Sigmoid colon (tissue), 7 donors: ENCODE measurements around the gene NDUFB4. TPM values are rescaled to one million over a fixed set of nuclear protein-coding genes. Genes with fewer than 3 reads are reported as not detected.

ENCODE experiments used
- DNase-seq: peaks from one replicate; pipeline ENCODE4 v3.0.0-alpha.2; 2019
- H3K27ac ChIP-seq, 4 donors: fragments of 200-600 bp; sonication (generic); one replicate each; pipeline ENCODE4 v1.5.1; 2016 to 2019; ENCODE audit warnings: mild to moderate bottlenecking in 1 of 4
- H3K27me3 ChIP-seq, 3 donors: fragments of 200-600 bp; sonication (generic); one replicate each; pipeline ENCODE4 v1.5.1; 2019; ENCODE audit warnings: mild to moderate bottlenecking in 1 of 3
- H3K36me3 ChIP-seq, 4 donors: fragments of 200-600 bp; sonication (generic); one replicate each; pipeline ENCODE4 v1.5.1; 2016 to 2019
- H3K4me1 ChIP-seq, 4 donors: fragments of 200-600 bp; sonication (generic); one replicate each; pipeline ENCODE4 v1.5.1; 2017 to 2019
- H3K4me3 ChIP-seq, 4 donors: fragments of 200-600 bp; sonication (generic); one replicate each; pipeline ENCODE4 v1.5.1; 2017 to 2019; ENCODE audit warnings: mild to moderate bottlenecking in 2 of 4, moderate library complexity in 1 of 4
- H3K9me3 ChIP-seq, 4 donors: fragments of 200-600 bp in 3 of 4; sonication (generic) in 3 of 4; one replicate each; pipeline versions ENCODE4 v1.5.1 to v1.6.1; 2013 to 2019
- CTCF ChIP-seq, 4 experiments: fragments of 450-650 bp in 3 of 4; fragments of 200-600 bp in 1 of 4; IDR thresholded peaks; one replicate each; pipeline ENCODE4 v1.5.1; 2016 to 2019; ENCODE audit warnings: antibody characterized with exemption in 4 of 4, mild to moderate bottlenecking in 3 of 4, moderate library complexity in 2 of 4
- EP300 ChIP-seq, 4 donors: sonication (generic); formaldehyde crosslinking; IDR thresholded peaks; one replicate each; pipeline ENCODE4 v1.6.1; 2017; ENCODE audit warnings: antibody characterized with exemption in 4 of 4
- POLR2A ChIP-seq, 2 donors: fragments of 450-650 bp; IDR thresholded peaks; one replicate each; pipeline ENCODE4 v1.6.1; 2016; ENCODE audit warnings: antibody characterized with exemption in 2 of 2, mild to moderate bottlenecking in 2 of 2, moderate library complexity in 2 of 2
- POLR2AphosphoS5 ChIP-seq, 4 donors: sonication (generic); formaldehyde crosslinking; IDR thresholded peaks; one replicate each; pipeline ENCODE4 v1.6.1; 2017; ENCODE audit warnings: antibody characterized with exemption in 4 of 4
- WGBS, 2 donors: extraction: QIAGEN DNeasy Blood & Tissue Kit; methylation state at CpG; one replicate each; pipeline ENCODE4 v1.1.7; 2013; 5-methylcytosine and 5-hydroxymethylcytosine counted together
- intact Hi-C: fragments of 100-400 bp; cut with DNase I; formaldehyde crosslinking; loops from one replicate; pipeline ENCODE4 v1.15.1; 2023
- polyA plus RNA-seq, 3 donors: library from polyadenylated mRNA; stranded (reverse); fragments of 200-250 nt; gene quantifications; one replicate each; pipeline ENCODE4 v1.2.3, GENCODE V29; 2013
- total RNA-seq, 4 donors: library from RNA; depleted of rRNA; stranded (reverse); fragments of >200 nt; gene quantifications; one replicate each; pipeline ENCODE4 v1.1.0, GENCODE V29; 2016
- donor health status: healthy with polysubstance abuse.
- donor health status: Bipolar disorder and iron deficiency.
- donor health status: healthy.

The NDUFB4 gene
- total and polyA plus RNA-seq, 7 donors: 72.3 to 335 (median 148) TPM

GRCh38 chr3:120555657-120556509 lies 40.3 kb upstream of the NDUFB4 start:
- Histone ChIP-seq H3K4me3 (no peak overlapping the region), H3K36me3 (no peaks in the 10 kb centered on the region), H3K4me1 (peaks cover 0 to 52% (median 42%) of the 10 kb centered on the region in 4 donors), H3K27me3 (no peaks in the 10 kb centered on the region), H3K27ac (peak overlapping the region in 3 of 4 donors; percentile 57 to 90 (median 63)), H3K9me3 (no peaks in the 10 kb centered on the region)
- TF ChIP-seq EP300 (IDR thresholded peaks at IDR 0.05) (no peak), POLR2AphosphoS5 (IDR thresholded peaks at IDR 0.05) (no peak), POLR2A (IDR thresholded peaks at IDR 0.05) (no peak), CTCF (IDR thresholded peaks at IDR 0.05) (no peak)
- intact Hi-C loops: loop anchor here (5.0 to 10.0 kb wide), 4 partner anchors 49 to 851 kb away; partner anchors contain the start of genes CFAP91 and FSTL1
- WGBS, 2 donors: 50 to 82% methylated on average over 7 of the region's 7 CpGs
- DNase-seq: no peak

GRCh38 chr3:120557115-120557514 lies 39.0 kb upstream of the NDUFB4 start:
- Histone ChIP-seq H3K9me3 (no peaks in the 10 kb centered on the region), H3K27me3 (no peaks in the 10 kb centered on the region), H3K4me1 (peaks cover 0 to 59% (median 48%) of the 10 kb centered on the region in 4 donors), H3K27ac (peak overlapping the region in 2 of 4 donors; percentile 81 to 90), H3K4me3 (no peak overlapping the region), H3K36me3 (no peaks in the 10 kb centered on the region)
- intact Hi-C loops: loop anchor here (5.0 to 10.0 kb wide), 4 partner anchors 50 to 852 kb away; partner anchors contain the start of genes CFAP91 and FSTL1
- no peak for TF ChIP-seq POLR2AphosphoS5 (IDR thresholded peaks at IDR 0.05)
- TF ChIP-seq POLR2A (IDR thresholded peaks at IDR 0.05): no peak
- TF ChIP-seq CTCF (IDR thresholded peaks at IDR 0.05): no peak
- no peak for TF ChIP-seq EP300 (IDR thresholded peaks at IDR 0.05)
- DNase-seq: no peak

- TF ChIP-seq EP300 (IDR thresholded peaks at IDR 0.05): no peak
- peak in 3 of 4 donors; percentile 12 to 51 (median 50) for TF ChIP-seq POLR2AphosphoS5 (IDR thresholded peaks at IDR 0.05)
- TF ChIP-seq CTCF (IDR thresholded peaks at IDR 0.05): peak; percentile 98 to 100 (median 99)
- TF ChIP-seq POLR2A (IDR thresholded peaks at IDR 0.05): no peak
- peak overlapping the region; percentile 39 to 54 (median 49) for H3K4me3 ChIP-seq
- H3K36me3 ChIP-seq: no peaks in the 10 kb centered on the region
- intact Hi-C loops: loop anchor here (1.0 to 10.0 kb wide), 6 partner anchors 52 to 854 kb away; partner anchors contain the start of genes CFAP91, FSTL1 and LRRC58
- H3K9me3 ChIP-seq: no peaks in the 10 kb centered on the region
- H3K27ac ChIP-seq: peak overlapping the region; percentile 81 to 92 (median 86)
- DNase-seq: peak; percentile 96
- 0 to 1% methylated on average over 17 of the region's 17 CpGs for WGBS, 2 donors
- no peaks in the 10 kb centered on the region for H3K27me3 ChIP-seq
- H3K4me1 ChIP-seq: peaks cover 0 to 59% (median 48%) of the 10 kb centered on the region in 4 donors
Measured at GRCh38 chr3:120558771-120559241, 37.3 kb upstream of the NDUFB4 start.

- Histone ChIP-seq H3K27me3 (no peaks in the 10 kb centered on the region), H3K4me1 (peaks cover 0 to 55% (median 45%) of the 10 kb centered on the region in 4 donors), H3K27ac (peak overlapping the region; percentile 81 to 92 (median 86)), H3K4me3 (peak overlapping the region; percentile 39 to 54 (median 49)), H3K9me3 (no peaks in the 10 kb centered on the region), H3K36me3 (no peaks in the 10 kb centered on the region)
- WGBS, 2 donors: 14 to 19% methylated on average over 15 of the region's 15 CpGs
- no peak for TF ChIP-seq EP300 (IDR thresholded peaks at IDR 0.05)
- TF ChIP-seq CTCF (IDR thresholded peaks at IDR 0.05): peak in 1 of 4 experiments; percentile 26
- peak in 2 of 4 donors; percentile 3 to 38 for TF ChIP-seq POLR2AphosphoS5 (IDR thresholded peaks at IDR 0.05)
- peak; percentile 77 for DNase-seq
- intact Hi-C loops: loop anchor here (1.0 to 10.0 kb wide), 10 partner anchors 38 to 855 kb away; partner anchors contain the start of genes CFAP91, FSTL1, GSK3B and NDUFB4
Measured at GRCh38 chr3:120559242-120560061, 36.7 kb upstream of the NDUFB4 start.
